Measurements from ENCODE around the gene E2F3.

Gene E2F3

DNA sequence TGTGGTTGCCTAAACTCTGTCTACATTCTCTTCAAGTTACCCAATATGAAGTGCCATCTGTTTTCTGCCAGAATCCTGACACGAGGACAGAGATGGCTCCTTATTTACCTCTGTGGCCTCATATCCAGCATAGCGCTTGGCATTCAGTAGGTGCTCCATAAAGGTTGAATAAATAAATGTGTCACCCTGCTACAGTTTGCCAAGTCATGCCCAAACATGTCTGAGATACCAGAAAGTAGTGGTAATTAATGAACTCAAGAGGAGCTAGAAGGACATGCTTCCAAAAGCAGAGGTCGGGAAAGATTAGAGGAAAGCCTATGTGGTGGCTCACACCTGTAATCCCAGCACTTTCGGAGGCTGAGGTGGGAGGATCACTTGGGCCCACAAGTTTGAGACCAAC, 30.9 kb upstream of the E2F3 start:
- H3K36me3 ChIP-seq (ENCODE audit: control insufficient read depth, insufficient read depth, low read length) = no peaks in the 10 kb centered on the region
- H3K27me3 ChIP-seq (ENCODE audit: control insufficient read depth, insufficient read depth, low read length) = no peaks in the 10 kb centered on the region
- no peaks in the 10 kb centered on the region for H3K4me1 ChIP-seq (ENCODE audit: control insufficient read depth, insufficient read depth, low read length)
- H3K4me3 ChIP-seq (ENCODE audit: low read length) = no peak overlapping the region
- H3K9ac ChIP-seq (ENCODE audit: low read length) = no peak overlapping the region
- no peaks in the 10 kb centered on the region for H3K9me3 ChIP-seq (ENCODE audit: control insufficient read depth, low read length)

DNA sequence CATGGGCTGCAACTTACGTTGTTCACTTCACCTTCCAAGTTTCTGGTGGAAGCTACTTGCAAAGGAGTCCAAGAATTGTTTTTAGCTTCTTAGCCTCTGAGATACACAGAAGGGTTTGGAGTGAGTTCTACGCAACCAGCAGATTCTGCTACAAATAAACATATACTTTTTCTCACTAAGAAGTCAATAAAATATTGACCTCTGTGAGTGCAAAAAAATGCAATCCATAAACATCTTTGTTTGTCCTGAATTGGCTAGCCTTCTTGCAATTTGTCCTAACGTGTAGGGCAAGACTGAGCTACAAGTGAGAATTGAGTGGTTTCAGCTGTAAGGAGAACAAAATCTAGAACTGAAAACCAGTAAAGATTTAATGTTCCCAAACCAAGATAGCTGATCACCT, 26.2 kb upstream of the E2F3 start:
- no peak overlapping the region for H3K4me3 ChIP-seq (ENCODE audit: low read length)
- H3K9me3 ChIP-seq (ENCODE audit: control insufficient read depth, low read length) = no peaks in the 10 kb centered on the region
- peaks cover 3% of the 10 kb centered on the region for H3K4me1 ChIP-seq (ENCODE audit: control insufficient read depth, insufficient read depth, low read length)
- H3K9ac ChIP-seq (ENCODE audit: low read length) = no peak overlapping the region
- no peaks in the 10 kb centered on the region for H3K36me3 ChIP-seq (ENCODE audit: control insufficient read depth, insufficient read depth, low read length)
- H3K27me3 ChIP-seq (ENCODE audit: control insufficient read depth, insufficient read depth, low read length) = no peaks in the 10 kb centered on the region

DNA sequence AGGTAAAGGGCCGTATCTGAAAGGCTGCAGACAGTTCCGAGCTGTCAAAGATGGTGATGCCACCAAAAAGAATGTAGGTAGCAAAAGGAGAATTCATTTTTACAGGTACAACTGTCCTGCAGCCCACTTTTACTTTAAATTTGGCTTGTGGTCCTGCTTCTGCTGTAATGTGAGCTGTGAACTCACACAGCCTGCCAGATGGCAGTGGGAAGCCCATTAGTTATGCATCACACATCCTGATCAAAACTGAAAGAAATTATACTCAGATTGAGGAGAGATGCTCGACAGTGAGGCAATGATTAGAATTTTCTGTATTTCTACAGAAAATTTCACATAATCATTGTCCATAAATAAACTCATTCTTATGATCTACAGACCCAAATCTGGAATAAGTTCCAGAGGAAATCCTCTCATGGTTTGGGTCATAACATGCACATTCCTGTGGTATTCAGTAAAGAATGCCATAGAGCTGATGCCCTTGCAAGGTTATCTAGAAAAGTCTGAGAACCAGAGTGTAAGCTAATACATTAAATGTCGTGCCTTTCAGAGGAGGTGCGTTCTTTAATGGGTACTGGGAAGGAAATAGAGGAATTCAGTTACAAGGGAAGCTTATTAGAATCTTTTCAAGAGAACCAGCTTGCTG, 23.9 kb upstream of the E2F3 start:
- H3K4me3 ChIP-seq (ENCODE audit: low read length) = no peak overlapping the region
- H3K9ac ChIP-seq (ENCODE audit: low read length) = no peak overlapping the region
- no peaks in the 10 kb centered on the region for H3K9me3 ChIP-seq (ENCODE audit: control insufficient read depth, low read length)
- H3K4me1 ChIP-seq (ENCODE audit: control insufficient read depth, insufficient read depth, low read length) = peaks cover 3% of the 10 kb centered on the region
- no peaks in the 10 kb centered on the region for H3K36me3 ChIP-seq (ENCODE audit: control insufficient read depth, insufficient read depth, low read length)
- no peaks in the 10 kb centered on the region for H3K27me3 ChIP-seq (ENCODE audit: control insufficient read depth, insufficient read depth, low read length)

DNA sequence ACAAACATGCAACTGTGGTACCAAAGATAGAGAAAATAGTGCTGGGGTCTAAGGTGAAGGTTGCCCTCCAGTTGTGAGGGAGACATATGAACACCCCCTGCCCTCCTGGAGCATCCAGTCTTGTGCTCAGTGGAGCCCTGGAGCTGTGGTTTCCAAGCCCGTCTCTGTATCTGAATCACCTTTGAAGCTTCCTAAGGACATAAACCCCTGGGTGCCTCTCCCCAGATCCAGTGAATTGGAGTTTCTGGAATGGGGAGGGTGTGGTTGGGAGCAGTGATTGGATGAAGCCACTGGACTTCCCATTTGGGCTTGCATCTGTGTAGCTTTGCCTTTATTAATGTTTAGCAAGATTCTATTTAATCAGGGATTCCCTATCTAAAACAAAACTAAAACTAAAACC, 22.4 kb upstream of the E2F3 start:
- Histone ChIP-seq H3K27me3 (ENCODE audit: control insufficient read depth, insufficient read depth, low read length) (no peaks in the 10 kb centered on the region), H3K9me3 (ENCODE audit: control insufficient read depth, low read length) (no peaks in the 10 kb centered on the region), H3K9ac (ENCODE audit: low read length) (no peak overlapping the region), H3K4me1 (ENCODE audit: control insufficient read depth, insufficient read depth, low read length) (peaks cover 3% of the 10 kb centered on the region), H3K4me3 (ENCODE audit: low read length) (no peak overlapping the region), H3K36me3 (ENCODE audit: control insufficient read depth, insufficient read depth, low read length) (no peaks in the 10 kb centered on the region)

DNA sequence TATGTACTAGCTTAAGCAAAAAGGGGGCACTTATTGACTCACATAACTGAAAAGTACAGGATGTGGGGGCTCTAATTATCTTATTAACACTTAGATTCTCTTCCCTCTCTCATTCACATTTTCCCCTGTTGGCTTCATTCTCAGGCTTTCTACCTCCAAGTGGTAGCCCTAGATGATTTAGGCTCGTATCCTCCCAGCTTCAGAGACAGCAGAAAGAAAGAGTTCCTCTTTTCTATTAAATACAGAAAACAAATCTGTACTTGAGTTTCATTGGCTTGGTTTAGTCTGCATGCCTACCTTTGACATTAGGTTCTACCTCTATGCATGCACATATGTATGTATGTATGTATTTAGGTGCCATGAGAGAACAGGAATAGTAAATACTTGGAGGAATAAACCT, 15.5 kb upstream of the E2F3 start:
- no peaks in the 10 kb centered on the region for H3K27me3 ChIP-seq (ENCODE audit: control insufficient read depth, insufficient read depth, low read length)
- no peaks in the 10 kb centered on the region for H3K36me3 ChIP-seq (ENCODE audit: control insufficient read depth, insufficient read depth, low read length)
- H3K4me1 ChIP-seq (ENCODE audit: control insufficient read depth, insufficient read depth, low read length) = no peaks in the 10 kb centered on the region
- no peak overlapping the region for H3K4me3 ChIP-seq (ENCODE audit: low read length)
- H3K9ac ChIP-seq (ENCODE audit: low read length) = no peak overlapping the region
- no peaks in the 10 kb centered on the region for H3K9me3 ChIP-seq (ENCODE audit: control insufficient read depth, low read length)

DNA sequence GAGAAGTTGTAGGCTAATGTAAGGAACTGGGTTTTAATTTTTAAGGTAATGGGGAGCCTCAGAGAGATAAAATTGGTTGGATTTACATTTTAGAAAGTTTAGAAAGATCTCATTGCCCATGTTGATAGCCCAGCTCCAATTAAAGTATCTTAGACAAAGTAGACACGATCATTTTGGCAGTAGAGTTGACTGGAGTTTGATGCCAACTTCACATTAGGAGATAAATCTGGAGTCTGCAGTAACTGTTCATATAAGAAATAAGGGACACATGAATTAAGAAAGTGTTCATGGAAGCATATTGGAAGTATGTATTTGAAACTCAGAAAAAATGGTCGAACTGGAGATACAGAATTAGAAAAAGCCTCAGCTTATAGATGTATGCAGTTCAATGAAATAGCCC, 12.6 kb upstream of the E2F3 start:
- Histone ChIP-seq H3K27me3 (ENCODE audit: control insufficient read depth, insufficient read depth, low read length) (no peaks in the 10 kb centered on the region), H3K9me3 (ENCODE audit: control insufficient read depth, low read length) (no peaks in the 10 kb centered on the region), H3K36me3 (ENCODE audit: control insufficient read depth, insufficient read depth, low read length) (no peaks in the 10 kb centered on the region), H3K4me3 (ENCODE audit: low read length) (no peak overlapping the region), H3K4me1 (ENCODE audit: control insufficient read depth, insufficient read depth, low read length) (no peaks in the 10 kb centered on the region), H3K9ac (ENCODE audit: low read length) (no peak overlapping the region)

DNA sequence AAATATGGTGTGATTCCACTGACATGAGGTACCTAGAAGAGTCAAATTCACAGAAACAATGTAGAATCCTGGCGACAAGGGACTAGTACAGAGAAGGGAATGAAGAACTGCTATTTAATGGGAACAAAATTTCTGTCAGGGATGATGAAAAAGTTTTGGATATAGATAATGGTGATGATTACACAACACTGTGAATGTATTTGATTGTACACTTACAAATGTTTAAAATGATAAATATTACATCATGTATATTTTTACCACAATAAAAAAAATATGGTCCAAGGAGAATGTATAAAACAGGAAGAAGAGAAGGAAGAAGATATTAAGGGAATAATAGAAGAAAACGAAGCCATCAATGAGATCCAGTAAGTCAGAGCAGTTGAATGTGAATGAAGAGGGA, 8.4 kb upstream of the E2F3 start:
- no peaks in the 10 kb centered on the region for H3K9me3 ChIP-seq (ENCODE audit: control insufficient read depth, low read length)
- no peaks in the 10 kb centered on the region for H3K4me1 ChIP-seq (ENCODE audit: control insufficient read depth, insufficient read depth, low read length)
- no peaks in the 10 kb centered on the region for H3K27me3 ChIP-seq (ENCODE audit: control insufficient read depth, insufficient read depth, low read length)
- no peaks in the 10 kb centered on the region for H3K36me3 ChIP-seq (ENCODE audit: control insufficient read depth, insufficient read depth, low read length)
- H3K4me3 ChIP-seq (ENCODE audit: low read length) = no peak overlapping the region
- H3K9ac ChIP-seq (ENCODE audit: low read length) = no peak overlapping the region

DNA sequence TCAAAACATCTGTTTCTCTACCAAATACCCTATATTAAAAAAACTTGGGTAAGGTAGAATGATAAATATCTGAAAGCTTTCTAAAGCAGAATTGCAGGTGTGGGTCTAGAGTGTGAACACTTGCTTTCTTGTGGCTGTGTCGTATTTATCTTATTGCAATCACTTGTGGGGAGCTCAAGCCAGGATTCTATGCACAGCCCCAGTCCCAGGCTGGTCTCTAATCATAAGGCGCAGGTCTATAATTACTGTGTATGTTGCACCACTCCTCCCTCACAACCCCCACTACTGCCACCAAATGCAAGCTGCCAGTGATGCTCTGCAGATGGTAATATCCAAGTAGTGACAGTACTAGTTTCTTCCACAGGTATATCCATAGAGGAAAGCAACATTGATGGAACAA, 2.2 kb upstream of the E2F3 start:
- Histone ChIP-seq H3K9me3 (ENCODE audit: control insufficient read depth, low read length) (no peaks in the 10 kb centered on the region), H3K4me1 (ENCODE audit: control insufficient read depth, insufficient read depth, low read length) (no peaks in the 10 kb centered on the region), H3K4me3 (ENCODE audit: low read length) (no peak overlapping the region), H3K9ac (ENCODE audit: low read length) (no peak overlapping the region), H3K27me3 (ENCODE audit: control insufficient read depth, insufficient read depth, low read length) (no peaks in the 10 kb centered on the region), H3K36me3 (ENCODE audit: control insufficient read depth, insufficient read depth, low read length) (no peaks in the 10 kb centered on the region)

DNA sequence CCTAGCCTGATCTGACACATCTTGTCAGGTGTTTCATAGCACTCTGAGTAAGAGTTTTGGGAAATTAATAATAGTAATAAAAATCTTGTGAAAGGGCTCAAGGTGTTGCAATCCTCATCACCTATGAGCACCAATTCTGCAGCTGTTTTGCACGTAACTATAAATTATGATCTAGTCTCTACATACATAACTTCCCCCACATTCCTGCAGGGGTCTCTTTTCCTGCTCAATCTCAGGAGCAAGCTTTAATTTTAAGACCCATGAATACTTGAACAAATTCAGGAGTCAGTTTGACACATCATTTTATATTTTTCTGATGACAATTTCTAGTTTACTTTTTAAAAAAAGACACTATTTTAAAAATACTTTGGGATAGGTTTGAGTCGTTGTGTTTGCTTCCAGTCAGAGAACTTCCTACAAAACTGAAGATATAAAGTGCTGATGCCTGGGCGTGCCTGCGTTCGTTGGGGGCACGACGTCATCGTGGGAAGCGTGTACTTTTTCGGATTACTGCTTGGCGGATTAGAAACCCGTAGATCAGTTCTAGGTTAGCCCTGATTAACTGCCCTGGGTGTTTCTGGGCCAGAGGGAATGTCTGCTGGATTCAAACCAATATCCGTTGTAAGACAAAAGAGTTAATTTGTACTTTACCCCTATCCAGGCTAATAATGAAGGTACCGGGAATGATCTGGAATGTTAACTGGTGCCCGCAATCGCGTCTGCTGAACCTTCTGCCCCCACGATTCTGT, 1.0 kb upstream of the E2F3 start:
- H3K27me3 ChIP-seq (ENCODE audit: control insufficient read depth, insufficient read depth, low read length) = no peaks in the 10 kb centered on the region
- H3K36me3 ChIP-seq (ENCODE audit: control insufficient read depth, insufficient read depth, low read length) = no peaks in the 10 kb centered on the region
- no peaks in the 10 kb centered on the region for H3K4me1 ChIP-seq (ENCODE audit: control insufficient read depth, insufficient read depth, low read length)
- H3K9me3 ChIP-seq (ENCODE audit: control insufficient read depth, low read length) = no peaks in the 10 kb centered on the region
- peak overlapping the region; percentile 82 for H3K4me3 ChIP-seq (ENCODE audit: low read length)
- H3K9ac ChIP-seq (ENCODE audit: low read length) = peak overlapping the region; percentile 73

DNA sequence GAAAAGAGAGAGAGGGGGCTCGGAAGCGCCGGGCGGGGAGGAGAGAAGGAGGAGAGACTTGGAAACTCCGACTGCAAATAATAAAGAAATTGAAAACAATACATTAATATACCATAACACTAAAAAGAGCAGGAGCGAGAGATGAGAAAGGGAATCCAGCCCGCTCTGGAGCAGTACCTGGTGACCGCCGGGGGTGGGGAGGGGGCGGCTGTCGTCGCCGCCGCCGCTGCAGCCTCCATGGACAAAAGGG, 338 bp downstream of the E2F3 start:
- no peaks in the 10 kb centered on the region for H3K9me3 ChIP-seq (ENCODE audit: control insufficient read depth, low read length)
- peak overlapping the region; percentile 64 for H3K9ac ChIP-seq (ENCODE audit: low read length)
- no peaks in the 10 kb centered on the region for H3K36me3 ChIP-seq (ENCODE audit: control insufficient read depth, insufficient read depth, low read length)
- H3K4me1 ChIP-seq (ENCODE audit: control insufficient read depth, insufficient read depth, low read length) = no peaks in the 10 kb centered on the region
- H3K27me3 ChIP-seq (ENCODE audit: control insufficient read depth, insufficient read depth, low read length) = no peaks in the 10 kb centered on the region
- H3K4me3 ChIP-seq (ENCODE audit: low read length) = peak overlapping the region; percentile 56

DNA sequence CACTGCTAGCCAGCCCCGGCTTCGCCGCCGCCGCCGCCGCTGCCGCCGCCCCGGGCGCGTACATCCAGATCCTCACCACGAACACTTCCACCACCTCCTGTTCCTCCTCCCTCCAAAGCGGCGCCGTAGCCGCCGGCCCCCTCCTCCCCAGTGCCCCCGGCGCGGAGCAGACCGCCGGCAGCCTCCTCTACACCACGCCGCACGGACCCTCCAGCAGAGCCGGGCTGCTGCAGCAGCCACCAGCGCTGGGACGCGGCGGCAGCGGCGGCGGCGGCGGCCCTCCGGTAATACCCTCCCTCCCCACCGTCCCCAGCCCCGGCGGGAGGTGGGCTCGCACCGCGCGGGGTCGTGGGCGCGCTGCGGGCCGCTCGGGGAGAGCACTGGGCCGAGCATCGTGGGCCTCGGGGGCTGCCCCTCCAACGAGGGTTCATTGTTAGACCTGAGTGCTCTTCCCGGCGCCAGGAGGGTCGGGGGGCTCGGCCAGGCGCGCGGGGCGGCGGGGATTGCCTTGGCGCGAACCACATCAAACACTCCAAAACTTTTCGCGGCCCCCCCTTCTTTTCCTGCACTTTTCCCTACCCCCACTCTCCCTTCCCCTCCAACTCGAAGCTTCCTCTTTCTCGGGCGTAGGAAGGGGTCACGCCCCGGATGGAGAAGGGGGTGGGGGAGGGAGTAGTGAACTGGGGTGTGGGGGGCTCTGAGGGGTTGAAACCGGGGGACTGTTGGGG, 827 bp downstream of the E2F3 start:
- no peaks in the 10 kb centered on the region for H3K36me3 ChIP-seq (ENCODE audit: control insufficient read depth, insufficient read depth, low read length)
- peak overlapping the region; percentile 64 for H3K9ac ChIP-seq (ENCODE audit: low read length)
- no peaks in the 10 kb centered on the region for H3K9me3 ChIP-seq (ENCODE audit: control insufficient read depth, low read length)
- H3K4me1 ChIP-seq (ENCODE audit: control insufficient read depth, insufficient read depth, low read length) = no peaks in the 10 kb centered on the region
- H3K27me3 ChIP-seq (ENCODE audit: control insufficient read depth, insufficient read depth, low read length) = no peaks in the 10 kb centered on the region
- H3K4me3 ChIP-seq (ENCODE audit: low read length) = peak overlapping the region; percentile 56

DNA sequence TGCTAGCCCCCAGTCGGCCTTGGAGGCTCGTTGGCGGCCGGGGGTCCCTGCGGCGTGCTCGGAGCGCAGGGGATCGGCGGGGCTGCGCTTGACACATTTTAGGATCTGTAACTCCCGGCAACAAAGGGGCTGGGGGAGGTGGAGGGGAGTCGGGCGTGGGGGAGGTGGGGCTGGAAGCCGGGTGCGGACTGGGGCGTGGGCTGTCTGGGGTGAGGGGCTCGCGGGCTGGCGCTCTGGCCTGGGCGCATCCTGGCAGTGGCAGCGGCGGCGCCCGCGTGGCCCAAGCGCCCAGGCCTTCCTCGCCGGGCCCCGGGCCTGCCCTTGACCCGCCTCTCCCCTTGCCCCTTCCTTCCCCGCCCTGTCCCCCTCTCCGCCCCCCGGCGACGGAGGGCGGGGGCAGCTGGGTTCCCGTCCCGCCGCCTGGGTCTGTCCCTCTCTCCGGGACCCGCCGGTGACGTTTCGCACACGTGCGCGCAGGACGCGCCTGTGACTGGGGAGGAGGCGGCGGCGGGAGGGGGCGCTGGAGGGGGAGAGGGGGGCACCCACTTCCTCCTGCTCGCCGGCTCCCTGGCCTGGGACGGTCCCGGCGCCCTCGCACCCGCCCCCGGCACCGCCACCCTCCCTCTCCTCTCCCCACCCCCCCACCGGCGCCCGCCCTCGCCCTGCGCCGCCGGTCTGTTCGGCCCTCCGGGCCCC, 1.5 kb downstream of the E2F3 start:
- H3K9me3 ChIP-seq (ENCODE audit: control insufficient read depth, low read length) = no peaks in the 10 kb centered on the region
- H3K4me1 ChIP-seq (ENCODE audit: control insufficient read depth, insufficient read depth, low read length) = no peaks in the 10 kb centered on the region
- no peaks in the 10 kb centered on the region for H3K36me3 ChIP-seq (ENCODE audit: control insufficient read depth, insufficient read depth, low read length)
- no peaks in the 10 kb centered on the region for H3K27me3 ChIP-seq (ENCODE audit: control insufficient read depth, insufficient read depth, low read length)
- H3K4me3 ChIP-seq (ENCODE audit: low read length) = peak overlapping the region; percentile 56
- peak overlapping the region; percentile 75 for H3K9ac ChIP-seq (ENCODE audit: low read length)
